ENCODE results near the gene UTP11. TPM values are rescaled to one million over a fixed set of nuclear protein-coding genes. Genes with fewer than 3 reads are reported as not detected.

The UTP11 gene
- total and polyA plus RNA-seq, 11 donors = 30.7 to 51.6 (median 36.5) TPM

DNA sequence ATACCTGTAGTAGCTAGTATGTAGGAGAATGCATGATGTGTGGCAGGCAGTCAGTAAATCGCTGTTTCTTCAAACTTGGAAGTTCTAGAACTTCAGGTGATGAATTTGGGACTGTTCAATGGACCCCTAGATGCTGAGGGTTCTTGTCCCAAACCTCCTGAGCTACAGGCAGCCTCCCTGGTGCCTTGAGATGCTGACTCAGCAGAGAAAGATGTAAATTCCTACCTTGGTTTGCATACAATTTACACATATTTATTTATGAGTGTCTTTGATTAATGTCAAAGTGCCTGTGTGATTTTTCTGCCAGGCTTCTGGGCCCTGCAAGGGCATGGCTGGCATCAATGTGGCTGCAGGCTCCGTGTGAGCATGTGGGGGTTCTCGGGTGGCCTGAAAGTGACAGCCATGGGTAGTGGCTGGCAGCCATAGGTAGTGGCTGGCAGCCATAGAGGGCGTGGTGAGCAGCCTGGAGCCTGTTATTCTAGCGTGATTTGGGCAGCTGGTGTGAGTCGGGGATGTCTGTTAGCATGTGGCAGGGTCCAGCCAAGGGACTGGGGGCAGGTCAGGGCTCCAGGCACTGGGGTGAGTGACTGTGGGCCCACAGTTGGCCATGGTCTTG is 47.2 kb downstream of the UTP11 start:
- no peak overlapping the region for H3K4me3 ChIP-seq
- 47 to 81% (median 70%) methylated on average over 6 of the region's 6 CpGs for WGBS, 4 donors
- no peaks in the 10 kb centered on the region for H3K4me1 ChIP-seq
- intact Hi-C loops (cut with DNase I) = no loop called here
- H3K9me3 ChIP-seq = no peaks in the 10 kb centered on the region
- TF ChIP-seq POLR2A (IDR thresholded peaks at IDR 0.05) = no peak
- TF ChIP-seq, protein P1, sequence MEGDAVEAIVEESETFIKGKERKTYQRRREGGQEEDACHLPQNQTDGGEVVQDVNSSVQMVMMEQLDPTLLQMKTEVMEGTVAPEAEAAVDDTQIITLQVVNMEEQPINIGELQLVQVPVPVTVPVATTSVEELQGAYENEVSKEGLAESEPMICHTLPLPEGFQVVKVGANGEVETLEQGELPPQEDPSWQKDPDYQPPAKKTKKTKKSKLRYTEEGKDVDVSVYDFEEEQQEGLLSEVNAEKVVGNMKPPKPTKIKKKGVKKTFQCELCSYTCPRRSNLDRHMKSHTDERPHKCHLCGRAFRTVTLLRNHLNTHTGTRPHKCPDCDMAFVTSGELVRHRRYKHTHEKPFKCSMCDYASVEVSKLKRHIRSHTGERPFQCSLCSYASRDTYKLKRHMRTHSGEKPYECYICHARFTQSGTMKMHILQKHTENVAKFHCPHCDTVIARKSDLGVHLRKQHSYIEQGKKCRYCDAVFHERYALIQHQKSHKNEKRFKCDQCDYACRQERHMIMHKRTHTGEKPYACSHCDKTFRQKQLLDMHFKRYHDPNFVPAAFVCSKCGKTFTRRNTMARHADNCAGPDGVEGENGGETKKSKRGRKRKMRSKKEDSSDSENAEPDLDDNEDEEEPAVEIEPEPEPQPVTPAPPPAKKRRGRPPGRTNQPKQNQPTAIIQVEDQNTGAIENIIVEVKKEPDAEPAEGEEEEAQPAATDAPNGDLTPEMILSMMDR (IDR thresholded peaks at IDR 0.05) = no peak
- no peak for DNase-seq
- H3K27ac ChIP-seq = no peak overlapping the region
- no peaks in the 10 kb centered on the region for H3K36me3 ChIP-seq
- H3K27me3 ChIP-seq = peaks cover 0 to 10% (median 0%) of the 10 kb centered on the region in 9 donors
- peak in 2 of 4 donors; percentile 32 to 36 for ATAC-seq

DNA sequence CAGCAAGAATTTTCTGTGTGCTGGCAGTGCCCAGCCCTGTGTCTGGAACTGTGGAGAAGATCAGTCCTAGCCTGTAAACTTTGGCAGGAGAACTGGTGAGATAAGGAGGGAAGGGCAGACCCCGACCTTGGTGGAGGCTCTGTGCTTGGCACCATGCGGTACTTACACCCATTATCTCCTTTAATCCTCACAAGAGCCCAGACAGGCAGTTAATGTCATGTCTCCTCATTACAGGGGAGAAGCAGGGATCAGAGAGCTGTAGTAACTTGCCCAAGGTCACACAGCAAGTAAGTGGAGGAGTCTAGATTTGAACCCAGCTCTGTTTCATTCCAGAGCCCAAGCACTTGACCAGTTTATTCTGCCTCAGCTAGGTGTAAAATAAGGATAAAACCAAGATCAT is 48.0 kb downstream of the UTP11 start:
- WGBS, 4 donors = 43 to 59% (median 53%) methylated on average over 1 to 2 of the region's 2 CpGs
- Histone ChIP-seq H3K27me3 (peaks cover 0 to 6% (median 0%) of the 10 kb centered on the region in 9 donors), H3K36me3 (no peaks in the 10 kb centered on the region), H3K27ac (no peak overlapping the region), H3K4me3 (no peak overlapping the region), H3K4me1 (no peaks in the 10 kb centered on the region), H3K9me3 (no peaks in the 10 kb centered on the region)
- ATAC-seq (no peak), DNase-seq (no peak)
- TF ChIP-seq POLR2A (IDR thresholded peaks at IDR 0.05) = no peak
- TF ChIP-seq, protein P1 (IDR thresholded peaks at IDR 0.05) = no peak
- intact Hi-C loops (cut with DNase I) = no loop called here

DNA sequence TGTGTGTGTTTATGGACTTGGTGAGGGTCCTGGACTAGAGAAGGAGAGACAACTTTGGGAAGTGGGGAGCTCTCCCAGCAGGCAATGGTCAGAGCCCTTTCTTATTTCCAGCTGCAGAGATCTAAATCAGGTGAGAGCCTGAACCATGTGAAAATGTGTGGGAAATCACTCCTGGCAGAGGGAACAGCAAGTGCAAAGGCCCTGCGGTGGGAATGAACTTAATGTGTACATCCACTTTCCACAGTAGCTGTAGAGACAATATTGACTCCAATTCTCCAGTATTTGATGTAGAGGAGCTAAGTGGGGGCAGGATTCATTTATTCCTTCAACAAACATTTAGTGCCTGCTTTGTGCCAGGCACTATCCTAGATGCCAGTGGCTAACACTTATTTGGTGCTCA is 48.8 kb downstream of the UTP11 start:
- Histone ChIP-seq H3K9me3 (no peaks in the 10 kb centered on the region), H3K27ac (no peak overlapping the region), H3K36me3 (no peaks in the 10 kb centered on the region), H3K4me1 (no peaks in the 10 kb centered on the region), H3K4me3 (no peak overlapping the region), H3K27me3 (peaks cover 0 to 3% (median 0%) of the 10 kb centered on the region in 9 donors)
- ATAC-seq (no peak), DNase-seq (no peak)
- intact Hi-C loops (cut with DNase I) = no loop called here
- TF ChIP-seq, protein P1 (IDR thresholded peaks at IDR 0.05) = no peak
- no peak for TF ChIP-seq POLR2A (IDR thresholded peaks at IDR 0.05)
- WGBS, 4 donors = 93 to 100% (median 96%) methylated on average over 1 of the region's 1 CpG

DNA sequence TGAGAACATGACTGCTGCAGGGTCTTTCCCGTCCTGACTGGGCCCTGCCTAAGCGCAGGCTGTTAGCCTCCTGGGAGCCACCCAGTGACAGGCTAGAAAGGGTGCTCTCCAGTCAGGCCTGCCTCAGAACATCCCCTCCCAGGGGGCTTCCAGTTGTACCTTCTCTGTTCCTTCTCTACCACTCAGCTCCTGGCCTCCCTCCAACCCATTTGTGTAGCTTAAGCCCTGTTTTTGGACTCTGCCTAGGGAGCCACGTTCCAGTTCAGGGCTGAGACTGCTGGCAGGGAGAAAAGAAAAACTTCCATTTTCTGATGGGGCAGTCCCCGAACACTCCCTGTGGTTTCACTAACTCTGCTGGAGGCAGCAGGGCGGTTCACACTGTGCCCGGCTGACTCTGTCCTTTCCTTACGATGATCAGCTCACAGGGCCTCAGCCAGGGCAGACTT is 49.4 kb downstream of the UTP11 start:
- Histone ChIP-seq H3K27ac (no peak overlapping the region), H3K4me3 (no peak overlapping the region), H3K27me3 (peaks cover 0 to 3% (median 0%) of the 10 kb centered on the region in 9 donors), H3K36me3 (no peaks in the 10 kb centered on the region), H3K4me1 (no peaks in the 10 kb centered on the region), H3K9me3 (no peaks in the 10 kb centered on the region)
- WGBS, 4 donors = 73 to 83% (median 75%) methylated on average over 7 of the region's 7 CpGs
- no peak for TF ChIP-seq POLR2A (IDR thresholded peaks at IDR 0.05)
- TF ChIP-seq, protein P1 (IDR thresholded peaks at IDR 0.05) = no peak
- DNase-seq = no peak
- intact Hi-C loops (cut with DNase I) = no loop called here
- no peak for ATAC-seq

Measured in heart left ventricle (tissue), 16 donors.